SK-N-SH (cell line): Measurements from ENCODE around the gene OR56A1. TPM values are rescaled to one million over a fixed set of nuclear protein-coding genes. Genes with fewer than 3 reads are reported as not detected.

Source experiments
- CTCF ChIA-PET: fragments of 300-600, 350-600 bp; formaldehyde crosslinking; extraction: SDS; loops from one replicate; lab custom pipeline; 2021; lab: Yijun Ruan, JAX
- POLR2A ChIA-PET: fragments of 350-600 bp; sonication (Branson Sonifier 250); formaldehyde crosslinking; extraction: SDS; loops from one replicate; lab custom pipeline; 2020; ENCODE audit warnings: antibody characterized with exemption, inconsistent platforms; lab: Yijun Ruan, JAX
- DNase-seq: peaks from one replicate; pipeline ENCODE4 v3.0.0; 2012
- H2AFZ ChIP-seq: fragments of 200-600 bp; sonication (generic); 2 replicates; pipeline ENCODE4 v1.8.1; 2016; ENCODE audit warnings: antibody characterized with exemption, mild to moderate bottlenecking, low read depth
- H3F3A ChIP-seq: fragments of 200-600 bp; sonication (generic); replicated peaks from 2 replicates; pipeline ENCODE3; 2016; ENCODE audit warnings: antibody characterized with exemption, mild to moderate bottlenecking; ENCODE audit not compliant: insufficient read depth
- H3K27ac ChIP-seq, 2 experiments: fragments of 200-500 bp in 1 of 2; fragments of 200-600 bp in 1 of 2; sonication (Bioruptor generic) in 1 of 2; sonication (generic), shearing (Covaris generic) in 1 of 2; 2 replicates each; pipeline versions ENCODE4 v1.5.1 to v1.6.1; 2014 to 2016; ENCODE audit warnings: low read depth in 2 of 2, inconsistent platforms in 1 of 2, low read length in 1 of 2, mild to moderate bottlenecking in 1 of 2, mixed read lengths in 1 of 2
- H3K27me3 ChIP-seq: fragments of 200-600 bp; sonication (generic), shearing (Covaris generic); 2 replicates; pipeline ENCODE4 v1.6.1; 2016; ENCODE audit warnings: mixed run types; ENCODE audit not compliant: insufficient read depth
- H3K36me3 ChIP-seq, 2 experiments: fragments of 200-500 bp in 1 of 2; fragments of 200-600 bp in 1 of 2; sonication (Bioruptor generic) in 1 of 2; sonication (generic) in 1 of 2; replicated peaks in 1 of 2; 2 replicates each; pipeline versions ENCODE3 to v1.5.1; 2014 to 2016; ENCODE audit warnings: low read length in 1 of 2, mild to moderate bottlenecking in 1 of 2; ENCODE audit not compliant: insufficient read depth in 2 of 2, control insufficient read depth in 1 of 2
- H3K4me1 ChIP-seq, 2 experiments: fragments of 200-500 bp in 1 of 2; fragments of 200-600 bp in 1 of 2; sonication (Bioruptor generic) in 1 of 2; sonication (generic), shearing (Covaris generic) in 1 of 2; 2 replicates each; pipeline versions ENCODE4 v1.5.1 to v1.6.1; 2014 to 2016; ENCODE audit warnings: low read depth in 1 of 2, low read length in 1 of 2, mixed run types in 1 of 2; ENCODE audit not compliant: insufficient read depth in 2 of 2, control insufficient read depth in 1 of 2
- H3K4me2 ChIP-seq: fragments of 200-600 bp; sonication (generic), shearing (Covaris generic); 2 replicates; pipeline ENCODE4 v1.6.1; 2017; ENCODE audit warnings: mixed run types
- H3K4me3 ChIP-seq, 2 experiments: fragments of 200-500 bp in 1 of 2; fragments of 200-600 bp in 1 of 2; sonication (Bioruptor generic) in 1 of 2; sonication (generic), shearing (Covaris generic) in 1 of 2; 2 replicates each; pipeline versions ENCODE4 v1.5.1 to v1.8.1; 2014 to 2016; ENCODE audit warnings: low read depth in 2 of 2, inconsistent platforms in 1 of 2, low read length in 1 of 2, mild to moderate bottlenecking in 1 of 2, mixed read lengths in 1 of 2, moderate library complexity in 1 of 2
- H3K79me2 ChIP-seq: fragments of 200-600 bp; sonication (generic); 2 replicates; pipeline ENCODE4 v1.8.1; 2017; ENCODE audit warnings: mild to moderate bottlenecking; ENCODE audit not compliant: insufficient read depth
- H3K9ac ChIP-seq: fragments of 200-600 bp; sonication (generic); 2 replicates; pipeline ENCODE4 v1.6.1; 2017; ENCODE audit warnings: mixed run types
- H3K9me2 ChIP-seq: fragments of 200-600 bp; sonication (generic); 2 replicates; pipeline ENCODE4 v1.6.1; 2017; ENCODE audit warnings: mixed run types
- H3K9me3 ChIP-seq: fragments of 200-600 bp; sonication (generic); 2 replicates; pipeline ENCODE4 v1.6.1; 2017; ENCODE audit warnings: mixed run types, mild to moderate bottlenecking, moderate library complexity
- H4K20me1 ChIP-seq: fragments of 200-600 bp; sonication (generic); 2 replicates; pipeline ENCODE4 v1.6.1; 2017; ENCODE audit warnings: mild to moderate bottlenecking, mixed run types; ENCODE audit not compliant: insufficient read depth
- CHD2 ChIP-seq: fragments of 150-350 bp; IDR thresholded peaks from 2 replicates; pipeline ENCODE4 v1.6.1; 2018; ENCODE audit warnings: low read length; ENCODE audit not compliant: partially characterized antibody
- CTCF ChIP-seq: fragments of 200-600 bp; sonication (generic); IDR thresholded peaks from 2 replicates; pipeline ENCODE4 v1.6.1; 2017; ENCODE audit warnings: antibody characterized with exemption, mild to moderate bottlenecking, moderate library complexity
- FOSL2 ChIP-seq: IDR thresholded peaks from 2 replicates; pipeline ENCODE4 v1.4.0; 2012; ENCODE audit warnings: low read depth, mild to moderate bottlenecking, moderate library complexity, borderline replicate concordance
- FOXJ3 ChIP-seq: sonication (generic); formaldehyde crosslinking; IDR thresholded peaks from 2 replicates; pipeline ENCODE4 v1.5.1; 2020; ENCODE audit warnings: mild to moderate bottlenecking, missing genetic modification reagents
- GABPA ChIP-seq: IDR thresholded peaks from 2 replicates; pipeline ENCODE4 v1.4.0; 2012; ENCODE audit warnings: low read depth, mild to moderate bottlenecking
- IRF3 ChIP-seq: fragments of 150-350 bp; IDR thresholded peaks from 2 replicates; pipeline ENCODE4 v1.6.1; 2016; ENCODE audit warnings: mild to moderate bottlenecking, low read depth, low read length
- NFIC ChIP-seq: IDR thresholded peaks from 2 replicates; pipeline ENCODE4 v1.4.0; 2012; ENCODE audit warnings: borderline replicate concordance
- POLR2AphosphoS5 ChIP-seq: IDR thresholded peaks from 2 replicates; pipeline ENCODE4 v1.6.1; 2012; ENCODE audit warnings: low read depth, low read length
- RAD21 ChIP-seq: IDR thresholded peaks from 2 replicates; pipeline ENCODE4 v1.6.1; 2012; ENCODE audit warnings: mild to moderate bottlenecking, low read length
- REST ChIP-seq: IDR thresholded peaks from 2 replicates; pipeline ENCODE4 v1.6.1; 2012; ENCODE audit warnings: mild to moderate bottlenecking, low read depth, low read length, moderate library complexity
- RFX5 ChIP-seq: IDR thresholded peaks from 2 replicates; pipeline ENCODE4 v1.6.1; 2012; ENCODE audit warnings: mild to moderate bottlenecking, improper control_type of control experiment, low read length
- SIN3A ChIP-seq: IDR thresholded peaks from 2 replicates; pipeline ENCODE4 v1.6.1; 2012; ENCODE audit warnings: low read depth, mild to moderate bottlenecking, low read length, moderate library complexity, borderline replicate concordance
- SMC3 ChIP-seq: IDR thresholded peaks from 2 replicates; pipeline ENCODE4 v1.6.1; 2012; ENCODE audit warnings: low read depth, low read length, improper control_type of control experiment
- TEAD4 ChIP-seq: IDR thresholded peaks from 2 replicates; pipeline ENCODE4 v1.4.0; 2012; ENCODE audit warnings: mild to moderate bottlenecking, borderline replicate concordance; ENCODE audit not compliant: insufficient read depth
- YY1 ChIP-seq: IDR thresholded peaks from 2 replicates; pipeline ENCODE4 v1.4.0; 2012; ENCODE audit warnings: low read depth, mild to moderate bottlenecking
- polyA plus RNA-seq, 3 experiments: library from polyadenylated mRNA; depleted of rRNA; stranded (reverse); fragments of >200 nt; gene quantifications; 2 replicates each; pipeline ENCODE4 v1.2.3, GENCODE V29; 2012

The OR56A1 gene
- polyA plus RNA-seq, 1 of the 3 experiments (the other 2 are of a cell fraction): not detected

DNA sequence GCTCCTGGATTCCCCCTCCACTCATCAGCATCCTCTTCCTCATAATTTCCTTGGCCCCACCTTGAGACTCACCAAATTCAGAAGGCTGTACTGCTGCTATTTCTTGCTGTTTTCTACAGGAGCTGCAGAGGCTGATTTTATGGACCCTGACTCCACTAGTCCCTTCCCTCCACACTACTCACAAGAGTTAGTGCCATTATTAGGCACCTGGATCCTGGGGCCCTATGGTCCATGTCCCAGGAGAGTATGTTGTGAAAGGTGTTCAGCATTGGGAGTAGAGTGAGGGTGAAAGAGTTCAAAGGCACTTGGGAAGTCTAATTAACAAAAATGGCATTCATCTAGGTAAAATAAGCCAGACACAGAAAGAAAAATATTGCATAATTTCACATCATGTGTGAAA lies 23.7 kb downstream of the OR56A1 start, which contains the start of gene OR56A4:
TSS of gene OR56A4 (minus strand) at position 101 of the 400 bp plus-strand sequence. CDS start 3,954 bp downstream, outside the sequence.
- no peak for TF ChIP-seq FOXJ3 (CRISPR knock-in tag)
- no peak for TF ChIP-seq TEAD4
- TF ChIP-seq CHD2: no peak
- TF ChIP-seq POLR2AphosphoS5: no peak
- no peak for TF ChIP-seq GABPA
- no peak for TF ChIP-seq RFX5
- TF ChIP-seq REST: no peak
- no peak for TF ChIP-seq YY1
- TF ChIP-seq RAD21: no peak
- no peak for TF ChIP-seq SMC3
- no peak for TF ChIP-seq NFIC
- no peak for TF ChIP-seq FOSL2
- no peak for TF ChIP-seq CTCF
- POLR2A ChIA-PET: no interaction called here
- CTCF ChIA-PET: no interaction called here

DNA sequence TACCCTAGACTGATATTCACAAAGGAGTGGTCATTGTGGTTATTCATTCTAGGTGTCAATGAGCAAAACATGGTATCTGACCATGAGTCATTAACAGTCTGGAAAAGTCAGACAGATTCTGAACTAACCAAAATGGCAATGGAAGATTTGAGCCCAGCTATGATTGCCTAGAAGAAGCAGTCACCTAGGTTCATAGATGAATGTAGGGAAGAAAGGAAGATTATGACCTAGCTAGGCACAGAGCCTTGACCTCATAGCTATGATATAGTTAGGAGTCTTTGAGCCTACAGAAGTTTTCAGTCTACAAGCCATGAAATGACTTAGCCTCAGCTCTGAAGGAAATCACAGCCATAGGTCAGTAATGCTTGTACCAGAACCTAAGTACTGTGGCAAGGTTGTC lies 24.2 kb downstream of the OR56A1 start:
- Histone ChIP-seq H3F3A (no peaks in the 10 kb centered on the region), H3K79me2 (no peaks in the 10 kb centered on the region), H3K9me2 (no peaks in the 10 kb centered on the region), H3K36me3 (no peaks in the 10 kb centered on the region), H3K4me3 (no peak overlapping the region), H2AFZ (no peak overlapping the region), H4K20me1 (no peaks in the 10 kb centered on the region), H3K4me2 (no peak overlapping the region), H3K9me3 (no peaks in the 10 kb centered on the region), H3K4me1 (no peaks in the 10 kb centered on the region), H3K9ac (no peak overlapping the region), H3K27ac (no peak overlapping the region), H3K27me3 (0 out of 2 replicates have a peak, but pooled peaks cover 6% of the 10 kb centered on the region)
- POLR2A ChIA-PET: no interaction called here
- CTCF ChIA-PET: no interaction called here
- no peak for DNase-seq
- TF ChIP-seq IRF3 (no peak), REST (no peak), FOXJ3 (CRISPR knock-in tag) (no peak), SIN3A (no peak), CTCF (no peak)

More for the DNA sequence above, 23.7 kb downstream of the OR56A1 start, which contains the start of gene OR56A4:
- no peak within 1 kb of the TSS for H3K4me3 ChIP-seq
- no peak within 1 kb of the TSS for H2AFZ ChIP-seq
- no peak for DNase-seq
- H3K4me1 ChIP-seq: no peaks in the 10 kb centered on the region
- H4K20me1 ChIP-seq: no peaks in the 10 kb centered on the region
- H3K9me3 ChIP-seq: no peaks in the 10 kb centered on the region
- no peaks in the 10 kb centered on the region for H3K79me2 ChIP-seq
- H3K27me3 ChIP-seq: 0 out of 2 replicates have a peak, but pooled peaks cover 6% of the 10 kb centered on the region
- H3K27ac ChIP-seq: no peak within 1 kb of the TSS
- H3K9ac ChIP-seq: no peak within 1 kb of the TSS
- no peaks in the 10 kb centered on the region for H3K36me3 ChIP-seq
- no peaks in the 10 kb centered on the region for H3F3A ChIP-seq
- no peaks in the 10 kb centered on the region for H3K9me2 ChIP-seq
- no peak within 1 kb of the TSS for H3K4me2 ChIP-seq
